Measurements from ENCODE around the gene PHOSPHO2. TPM values are rescaled to one million over a fixed set of nuclear protein-coding genes. Genes with fewer than 3 reads are reported as not detected.

The PHOSPHO2 gene
- polyA plus RNA-seq, 5 donors, result 9.4 to 17.0 (median 15.6) TPM

DNA sequence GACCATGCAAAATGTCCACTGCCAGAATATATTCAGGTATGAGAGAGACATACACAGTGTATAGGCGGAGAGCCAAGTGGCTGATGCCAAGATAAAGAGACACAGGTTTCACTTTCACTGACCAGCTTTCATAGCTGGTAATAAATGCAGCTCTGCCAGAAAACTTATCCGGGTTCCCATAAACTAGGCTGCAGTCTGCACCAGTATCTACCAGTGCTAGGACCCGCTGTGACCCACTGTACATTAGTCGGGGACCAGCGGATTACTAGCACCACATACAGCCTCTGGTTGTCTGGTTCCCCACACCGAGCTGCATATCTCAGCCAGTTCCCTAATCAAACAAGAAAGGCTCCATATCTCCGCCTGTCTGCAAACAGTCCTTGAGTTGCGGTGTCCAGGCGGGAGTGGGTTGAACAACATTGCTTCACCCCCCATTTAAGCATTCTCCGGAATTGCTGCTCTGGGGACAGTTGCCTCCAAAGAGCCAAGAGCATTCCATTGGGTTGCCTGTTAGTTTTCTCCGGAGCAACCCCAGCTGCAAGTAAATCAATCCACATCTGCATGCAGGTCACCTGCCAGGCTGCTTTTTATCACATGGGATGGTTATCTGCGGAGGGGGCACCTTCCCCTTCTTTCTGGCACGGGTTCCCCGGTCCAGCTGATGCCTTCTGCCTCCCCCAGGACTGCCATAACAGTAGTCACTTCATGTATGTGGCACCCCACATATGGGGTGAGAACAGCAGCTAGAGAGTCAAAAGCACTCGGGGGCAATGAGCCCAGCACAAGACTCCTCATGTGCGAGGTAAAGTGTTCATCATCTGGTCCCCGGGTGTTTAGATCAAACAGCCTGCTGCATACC is 21.3 kb downstream of the PHOSPHO2 start:
- no peak for DNase-seq

DNA sequence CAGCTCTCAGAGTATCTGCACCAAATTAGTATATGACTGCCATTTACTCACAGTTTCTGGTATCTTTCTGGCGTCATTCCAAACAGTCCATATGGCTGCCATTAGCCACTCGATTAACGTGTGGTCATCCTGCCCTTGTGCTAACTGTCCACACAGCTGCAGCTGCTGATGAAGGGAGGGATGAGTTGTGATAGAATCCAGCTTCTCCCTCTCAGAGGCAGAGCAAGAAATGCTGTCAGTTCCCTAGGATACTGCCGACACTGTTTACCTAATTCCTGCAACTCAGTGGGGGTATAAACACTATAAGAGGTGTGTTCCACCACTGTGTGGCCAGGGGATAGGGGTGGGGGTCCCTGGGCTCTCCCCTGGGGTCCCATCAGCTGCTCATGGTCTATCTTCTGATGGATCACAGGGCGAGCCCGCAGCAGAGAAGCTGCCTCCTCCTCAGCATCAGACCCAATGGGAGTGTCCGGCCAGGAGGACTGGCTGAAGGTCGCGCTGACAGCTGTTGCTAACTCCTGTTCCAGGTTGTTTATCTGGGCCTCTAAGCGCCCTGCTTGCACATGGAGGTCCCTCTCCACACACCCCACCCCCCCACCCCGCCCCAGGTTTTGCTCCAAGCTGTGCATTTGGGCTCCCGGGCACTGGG is 22.1 kb downstream of the PHOSPHO2 start:
- no peak for DNase-seq

DNA sequence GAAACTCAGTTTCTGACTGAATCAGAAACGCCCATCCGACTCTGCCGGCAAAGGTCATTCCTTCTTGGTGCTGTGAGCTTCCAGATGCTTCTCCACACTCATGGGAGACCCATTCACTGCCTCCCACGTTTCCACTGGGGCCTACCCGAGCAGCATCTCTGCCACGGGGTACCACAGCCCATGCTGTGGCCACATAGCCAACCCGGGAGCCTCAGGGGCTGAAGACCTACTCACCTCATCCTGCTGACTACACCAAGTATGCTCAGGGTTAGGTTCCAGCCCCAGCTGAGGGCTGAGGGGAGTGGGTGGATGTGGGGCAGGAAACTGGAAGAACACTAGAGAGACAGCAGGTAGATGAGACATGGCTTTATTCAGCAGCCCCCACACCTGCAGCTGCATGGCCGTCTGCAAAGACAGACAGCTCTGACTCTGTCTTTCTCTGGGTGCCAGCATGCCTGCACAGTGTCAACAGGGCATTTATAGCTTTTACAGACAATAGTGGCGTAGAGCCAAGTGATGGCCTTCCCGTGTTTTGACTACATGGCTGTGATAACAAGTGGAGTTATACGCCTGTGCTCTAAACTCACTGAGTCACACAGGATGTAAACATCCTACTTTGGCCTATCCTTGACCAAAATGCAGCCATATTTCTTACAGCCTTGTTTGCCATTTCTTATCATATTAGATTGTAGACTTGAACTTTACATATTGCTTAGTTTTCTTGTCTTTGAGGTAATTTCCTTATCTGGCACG is 22.8 kb downstream of the PHOSPHO2 start:
- no peak for DNase-seq

DNA sequence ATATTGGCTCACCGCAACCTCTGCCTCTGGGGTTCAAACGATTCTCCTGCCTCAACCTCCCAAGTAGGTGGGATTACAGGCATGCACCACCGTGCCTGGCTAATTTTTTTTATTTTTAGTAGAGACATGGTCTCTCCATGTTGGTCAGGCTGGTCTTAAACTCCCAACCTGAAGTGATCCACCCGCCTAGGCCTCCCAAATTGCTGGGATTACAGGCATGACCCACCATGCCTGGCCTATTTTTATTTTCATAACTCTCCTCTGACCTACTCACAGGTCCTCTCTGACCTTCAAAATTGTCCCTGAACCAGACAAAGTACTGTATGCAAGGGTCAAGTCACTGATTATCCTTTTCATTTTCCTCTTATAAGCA is 23.4 kb downstream of the PHOSPHO2 start:
- DNase-seq, result no peak

DNA sequence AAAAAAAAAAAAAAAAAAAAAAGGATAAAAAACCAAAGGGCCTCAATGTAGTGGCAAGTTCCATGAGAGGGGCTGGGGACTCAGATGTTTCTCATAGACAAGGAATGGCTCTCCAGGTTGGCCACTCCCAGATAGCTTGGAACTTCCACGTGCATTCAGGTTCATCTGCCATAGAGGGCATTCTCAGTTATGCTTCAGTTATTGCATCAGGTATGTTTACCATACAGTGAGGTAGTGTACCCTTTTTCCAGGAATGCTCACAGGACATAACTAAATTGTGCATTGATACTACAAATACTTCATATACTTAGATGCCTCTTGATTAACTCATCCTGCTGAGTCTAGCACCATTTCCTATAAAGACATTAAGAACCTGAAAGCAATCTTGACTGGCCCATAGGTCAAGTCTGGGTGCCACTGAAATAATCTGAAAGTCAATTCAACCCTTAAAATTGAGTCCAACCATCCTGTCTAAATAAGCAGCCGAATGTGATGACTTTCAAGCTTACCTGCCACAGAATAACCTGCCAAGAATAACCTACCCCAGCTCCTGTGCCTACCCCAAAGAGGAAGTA is 24.7 kb downstream of the PHOSPHO2 start:
- DNase-seq, result no peak

DNA sequence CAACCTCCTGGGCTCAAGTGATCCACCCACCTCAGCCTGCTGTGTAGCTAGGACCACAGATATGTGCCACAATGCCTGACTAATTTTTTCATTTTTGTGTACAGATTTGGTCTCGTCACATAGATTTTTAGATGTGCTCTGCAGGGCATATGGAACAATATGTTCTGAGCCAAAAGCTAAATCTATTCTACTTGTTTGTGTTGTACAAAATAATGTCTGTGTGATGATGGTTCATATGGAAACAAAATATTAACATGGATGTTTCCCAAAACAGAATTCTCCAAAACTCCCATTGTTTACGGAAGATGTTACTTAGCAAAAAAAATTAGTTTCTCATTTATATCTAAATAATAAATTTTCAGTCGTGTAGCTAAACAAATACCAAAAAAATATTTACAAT is 26.7 kb downstream of the PHOSPHO2 start:
- no peak for DNase-seq

DNA sequence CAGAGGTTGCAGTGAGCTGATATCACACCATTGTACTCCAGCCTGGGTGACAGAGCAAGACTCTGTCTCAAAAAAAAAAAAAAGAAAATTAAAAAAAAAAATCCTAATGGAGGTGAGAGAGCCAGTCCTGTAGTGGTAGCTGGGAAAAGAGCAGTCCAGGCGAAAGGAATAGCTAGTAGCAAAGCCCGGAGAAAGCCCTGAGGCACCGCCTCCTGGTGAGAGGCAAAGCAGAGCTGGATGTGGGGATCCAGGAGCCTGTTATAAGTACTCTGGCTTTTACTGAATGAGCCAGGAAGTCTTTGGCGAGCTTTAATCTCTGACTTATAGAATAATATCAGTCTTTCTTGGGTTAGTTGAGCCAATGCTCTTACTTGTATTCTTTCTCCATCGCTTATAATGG is 32.8 kb downstream of the PHOSPHO2 start:
- DNase-seq, result no peak

DNA sequence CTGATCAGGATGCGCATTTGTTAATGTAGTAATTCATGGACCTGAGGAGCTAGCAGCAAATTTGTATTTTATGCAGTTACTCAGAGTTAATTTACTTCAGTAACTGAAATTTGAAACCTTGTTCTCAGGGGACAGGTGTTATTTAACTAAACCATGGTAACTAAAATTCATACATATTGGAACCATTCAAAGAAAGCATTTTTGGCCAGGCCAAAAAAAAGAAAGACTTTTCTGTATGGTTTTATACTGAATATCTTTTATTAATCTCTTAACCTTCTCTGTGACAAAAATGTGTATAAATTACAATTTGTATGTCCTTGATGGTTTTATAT is 35.0 kb downstream of the PHOSPHO2 start:
- DNase-seq, result no peak

DNA sequence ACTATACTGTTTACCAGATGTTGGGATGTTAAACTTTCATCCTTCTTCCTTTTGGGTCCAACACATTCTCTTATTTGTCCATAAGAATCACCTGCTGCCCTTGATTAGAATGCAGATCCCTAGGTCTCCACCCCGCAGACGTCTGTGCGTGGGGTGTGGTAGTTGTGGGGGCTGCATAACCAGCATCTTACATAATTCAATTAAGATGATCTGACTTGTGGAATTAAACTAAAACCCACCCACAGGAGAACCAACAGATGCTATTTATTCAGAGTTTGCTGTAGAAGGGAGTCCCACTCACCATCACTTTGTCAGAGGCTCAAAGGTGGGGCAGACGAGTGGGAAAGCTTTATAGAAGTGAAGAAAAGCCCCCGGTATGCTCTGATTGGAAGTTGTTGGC is 37.8 kb downstream of the PHOSPHO2 start:
- DNase-seq, result no peak

DNA sequence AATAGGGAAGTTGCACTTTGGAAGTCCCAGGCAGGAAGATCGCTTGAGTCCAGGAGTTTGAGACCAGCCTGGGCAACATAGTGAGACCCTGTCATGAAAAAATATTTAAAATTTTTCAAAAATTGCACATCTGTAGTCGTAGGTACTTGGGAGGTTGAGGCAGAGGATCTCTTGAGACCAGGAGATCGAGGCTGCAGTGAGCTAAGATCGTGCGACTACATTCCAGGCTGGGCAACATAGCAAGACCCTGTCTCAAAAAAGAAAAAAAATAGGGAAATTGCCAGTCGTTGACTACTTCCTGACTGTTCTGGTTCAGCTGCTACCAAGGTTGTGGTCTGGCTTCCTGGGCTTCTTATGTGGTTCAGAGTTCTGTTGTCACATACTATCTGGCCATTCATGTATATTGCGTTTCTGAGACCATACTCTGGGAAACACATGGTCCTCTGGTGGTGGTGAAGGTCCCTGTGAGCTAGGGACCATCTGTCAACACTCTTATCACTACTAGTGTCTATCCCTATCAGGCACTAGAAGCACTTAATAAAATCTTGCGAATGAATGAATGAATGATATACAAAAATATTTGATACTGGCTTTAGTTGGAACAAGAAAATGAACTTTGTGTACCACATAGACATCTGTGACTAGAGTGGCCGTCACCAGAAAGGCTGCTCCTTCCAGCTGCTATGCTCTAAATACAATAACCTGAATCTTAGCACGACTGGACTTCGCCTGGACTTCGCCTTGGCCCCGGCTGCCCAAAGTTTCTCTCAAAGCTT is 38.5 kb downstream of the PHOSPHO2 start:
- no peak for DNase-seq

DNA sequence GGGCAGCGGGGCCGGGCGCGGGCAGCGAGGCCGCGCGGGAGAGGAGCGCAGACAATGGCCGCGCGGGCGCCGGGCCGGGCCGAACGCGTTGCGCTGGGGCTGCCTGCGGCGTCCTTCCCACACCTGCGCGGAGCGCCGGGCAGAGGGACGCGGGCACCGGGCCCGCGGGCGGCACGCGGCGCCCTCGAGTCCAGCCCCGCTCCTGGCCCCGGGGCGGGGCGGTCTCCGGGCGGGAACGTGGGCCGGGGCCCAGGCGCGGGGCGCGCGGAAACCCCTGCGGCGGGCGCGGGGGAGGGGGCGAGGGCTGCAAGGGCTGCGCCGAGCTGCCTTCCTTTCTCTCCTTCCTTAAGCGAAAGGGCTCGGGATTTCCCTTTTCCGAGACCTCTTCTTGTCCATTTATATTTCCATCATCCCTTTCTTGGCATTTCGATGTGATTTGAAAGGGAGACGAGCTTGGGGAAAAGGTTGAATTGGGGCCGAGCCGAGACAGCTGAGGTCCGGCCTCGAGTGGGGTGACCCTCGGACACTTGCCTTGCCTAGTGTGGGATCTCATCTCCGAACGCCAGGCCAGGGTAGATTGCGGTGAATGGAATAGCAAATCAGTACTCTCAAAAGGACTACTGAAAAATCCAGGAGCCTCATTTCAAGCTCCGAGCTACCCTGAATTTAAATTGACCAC is 40.0 kb downstream of the PHOSPHO2 start:
- no peak for DNase-seq

DNA sequence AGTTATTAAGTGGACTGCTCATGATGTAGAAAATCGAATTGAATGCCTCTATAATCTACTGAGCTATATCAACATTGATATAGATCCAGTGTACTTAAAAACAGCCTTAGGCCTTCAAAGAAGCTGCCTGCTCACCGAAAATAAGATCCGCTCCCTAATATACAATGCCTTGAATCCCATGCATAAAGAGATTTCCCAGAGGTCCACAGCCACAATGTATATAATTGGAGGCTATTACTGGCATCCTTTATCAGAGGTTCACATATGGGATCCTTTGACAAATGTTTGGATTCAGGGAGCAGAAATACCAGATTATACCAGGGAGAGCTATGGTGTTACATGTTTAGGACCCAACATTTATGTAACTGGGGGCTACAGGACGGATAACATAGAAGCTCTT is 41.4 kb downstream of the PHOSPHO2 start:
- no peak for DNase-seq

DNA sequence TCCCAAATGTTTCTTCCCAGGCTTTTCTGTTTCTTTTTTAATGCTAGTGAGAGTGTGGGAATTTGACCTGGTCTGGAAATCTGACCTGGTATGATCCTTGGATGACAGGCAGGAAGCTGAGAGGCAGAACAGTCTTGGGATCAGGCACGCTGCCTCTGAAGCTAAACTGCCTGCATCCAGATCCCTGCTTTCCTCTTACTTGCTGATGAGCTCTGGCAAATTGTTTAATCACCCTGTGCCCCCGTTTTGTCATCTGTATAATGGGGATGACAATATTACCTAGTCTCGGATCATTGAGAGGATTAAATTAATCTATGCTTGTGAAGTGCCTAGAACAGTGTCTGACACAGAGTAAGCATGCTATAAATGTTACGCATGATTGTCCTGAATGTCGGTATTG is 42.6 kb downstream of the PHOSPHO2 start:
- DNase-seq, result no peak

DNA sequence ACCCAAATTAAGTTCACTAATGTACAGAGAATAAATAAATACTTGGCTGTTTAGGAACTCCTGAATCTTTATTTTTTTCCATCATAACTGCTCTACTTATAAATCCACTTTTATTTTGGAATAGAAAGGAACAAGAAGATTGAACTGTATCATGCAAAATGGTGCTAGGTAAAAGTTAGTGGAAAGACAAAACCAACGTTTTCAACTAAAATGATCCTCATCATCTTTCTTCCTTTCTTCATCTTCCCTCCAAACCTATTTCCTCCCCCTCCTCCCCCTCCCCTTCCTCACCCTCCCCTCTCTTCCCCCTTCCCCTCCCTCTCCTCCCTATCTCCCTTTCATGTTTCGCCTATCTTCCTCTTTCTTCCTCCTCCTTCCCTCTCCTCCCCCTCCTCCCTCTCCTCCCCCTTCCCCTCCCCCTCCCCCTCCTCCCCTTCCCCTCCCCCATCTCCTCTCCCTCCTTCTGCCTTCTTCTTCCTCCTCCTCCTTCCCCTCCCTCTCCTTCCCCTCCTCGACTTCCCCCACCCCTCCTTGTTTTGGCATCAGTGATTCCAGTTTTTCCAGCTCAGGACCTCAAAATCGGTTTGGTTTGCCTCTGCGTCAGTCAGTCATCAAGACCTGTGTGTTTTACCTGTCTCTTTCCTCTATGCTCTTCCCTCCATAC is 44.4 kb downstream of the PHOSPHO2 start:
- no peak for DNase-seq

DNA sequence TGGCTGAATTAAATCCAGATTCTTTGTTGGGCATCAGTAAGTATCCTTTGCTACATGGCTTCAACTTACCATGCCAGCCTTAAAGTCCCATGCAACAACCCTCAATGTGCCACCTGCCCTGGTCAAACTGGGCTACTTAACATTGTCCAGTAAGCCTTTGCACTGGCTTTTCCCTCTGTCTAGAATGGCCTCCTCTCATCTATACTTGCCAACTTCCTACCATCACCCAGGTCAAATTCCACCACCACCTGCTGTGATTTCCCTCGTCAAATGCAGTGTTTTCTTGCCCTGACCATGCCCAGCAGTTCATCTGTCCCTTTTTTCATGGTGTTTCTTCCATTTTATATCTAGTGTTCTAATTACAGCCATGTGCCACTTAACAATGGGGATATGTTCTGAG is 45.1 kb downstream of the PHOSPHO2 start:
- no peak for DNase-seq

DNA sequence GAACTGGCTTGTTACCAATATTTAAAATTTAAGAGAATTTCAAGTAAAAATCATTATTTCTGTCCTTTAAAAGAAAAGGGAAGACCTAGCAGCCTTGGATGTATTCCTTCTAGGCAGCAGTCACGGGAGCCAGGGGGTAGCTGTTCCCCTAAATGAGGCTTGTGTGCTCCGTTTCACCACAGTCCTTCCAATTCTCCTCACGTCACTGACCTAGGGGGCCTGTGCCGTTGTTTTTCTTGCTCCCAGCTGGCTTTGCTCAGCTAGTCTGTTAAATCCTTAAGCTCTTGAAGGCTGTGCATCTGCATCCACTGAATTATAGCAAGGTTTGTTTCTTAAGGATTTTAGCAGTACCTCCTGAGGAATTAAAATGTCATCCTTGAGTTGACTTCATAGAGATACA is 49.3 kb downstream of the PHOSPHO2 start:
- no peak for DNase-seq

DNA sequence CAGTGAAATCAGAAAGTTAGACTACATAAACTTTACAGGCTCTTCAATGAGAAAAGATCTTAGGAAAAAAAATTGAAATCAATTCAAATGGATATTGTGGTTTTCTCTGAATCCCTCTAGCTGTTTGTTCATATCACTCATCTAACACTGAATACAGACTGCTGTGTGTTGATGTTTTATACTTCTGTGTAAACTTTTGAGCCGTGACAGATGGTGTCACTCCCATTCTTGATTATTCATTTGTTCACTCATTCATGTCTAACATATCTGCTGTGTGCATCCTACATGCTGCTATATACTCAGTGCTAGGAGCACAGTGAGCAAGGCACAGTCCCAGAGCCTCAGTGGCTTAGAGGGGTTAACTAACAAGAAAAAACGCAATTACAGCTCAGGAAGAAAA is 52.0 kb downstream of the PHOSPHO2 start:
- DNase-seq, result no peak

DNA sequence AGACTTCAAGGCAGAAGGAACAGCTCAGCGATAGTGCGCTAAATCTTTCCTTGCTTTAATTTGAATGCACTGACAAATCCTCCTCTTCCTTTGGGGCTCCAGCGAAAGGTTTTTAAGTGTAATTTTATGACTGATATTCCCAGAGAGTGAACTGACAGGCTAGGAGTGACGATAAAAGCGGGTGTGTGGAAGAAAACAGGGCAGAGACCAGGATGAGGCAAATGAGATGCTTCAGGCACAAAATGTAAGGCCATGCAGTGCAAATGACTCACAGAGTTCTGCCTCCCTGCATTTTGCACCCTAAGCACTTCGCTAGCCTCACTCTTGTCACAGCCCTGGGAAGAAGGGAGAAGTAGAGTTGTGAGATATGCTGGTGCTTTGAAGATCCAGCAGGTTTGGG is 54.0 kb downstream of the PHOSPHO2 start:
- no peak for DNase-seq
